Measurements from ENCODE around the gene HLA-A.

GRCh38 chr6:29964518-29964886, 22.2 kb downstream of the HLA-A start:
- TF ChIP-seq EZH2 (IDR thresholded peaks at IDR 0.05; ENCODE audit: low read length) (no peak), CTCF (optimal IDR thresholded peaks at IDR 0.05 in 1 of 3, IDR thresholded peaks at IDR 0.05 in 1 of 3, conservative IDR thresholded peaks at IDR 0.05 in 1 of 3; ENCODE audit: extremely low read depth in 1 of 3, insufficient read depth in 2 of 3, low read length in 3 of 3) (no peak)

Data from keratinocyte (primary cell).